Measurements from ENCODE around the gene GLG1.
"Not testable (repeated sequence)": the region's sequence is repeated elsewhere in the genome, so short reads cannot be mapped to it uniquely, and the experiment has no call there.

The GLG1 gene

DNA sequence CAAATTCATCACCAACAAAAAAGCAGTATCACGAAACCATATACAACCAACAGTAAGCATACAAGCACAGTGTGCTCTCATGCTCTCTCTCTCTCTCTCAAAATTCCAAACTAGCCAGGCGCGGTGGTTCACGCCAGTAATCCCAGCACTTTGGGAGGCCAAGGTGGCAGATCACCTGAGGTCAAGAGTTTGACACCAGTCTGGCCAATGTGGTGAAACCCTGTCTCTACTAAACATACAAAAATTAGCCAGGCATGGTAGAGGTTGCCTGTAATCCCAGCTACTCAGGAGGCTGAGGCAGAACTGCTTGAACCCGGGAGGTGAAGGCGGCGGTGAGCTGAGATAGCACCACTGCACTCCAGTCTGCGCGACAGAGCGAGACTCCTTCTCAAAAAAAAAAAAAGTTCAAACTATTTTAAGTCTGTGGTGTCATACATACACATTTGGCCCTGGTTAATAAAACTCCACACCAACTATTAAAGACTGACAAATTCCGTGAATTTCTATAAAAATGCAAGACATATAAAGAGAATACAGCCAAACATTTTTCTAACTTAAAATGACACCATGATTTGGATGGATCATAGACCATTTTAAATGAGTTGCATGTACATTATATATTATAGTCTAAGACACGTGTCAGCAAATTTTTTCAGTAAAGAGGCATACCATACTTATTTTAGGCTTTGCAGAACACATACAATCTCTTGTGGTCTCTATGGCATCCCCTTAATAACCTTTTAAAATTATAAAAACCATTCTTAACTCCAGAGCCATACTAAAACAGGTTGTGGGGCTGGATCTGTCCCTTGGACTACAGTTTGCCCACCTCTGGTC, 30.9 kb downstream of the GLG1 start:
- no peak for DNase-seq (ENCODE audit: low read depth in 1 of 2, low spot score in 1 of 2)

DNA sequence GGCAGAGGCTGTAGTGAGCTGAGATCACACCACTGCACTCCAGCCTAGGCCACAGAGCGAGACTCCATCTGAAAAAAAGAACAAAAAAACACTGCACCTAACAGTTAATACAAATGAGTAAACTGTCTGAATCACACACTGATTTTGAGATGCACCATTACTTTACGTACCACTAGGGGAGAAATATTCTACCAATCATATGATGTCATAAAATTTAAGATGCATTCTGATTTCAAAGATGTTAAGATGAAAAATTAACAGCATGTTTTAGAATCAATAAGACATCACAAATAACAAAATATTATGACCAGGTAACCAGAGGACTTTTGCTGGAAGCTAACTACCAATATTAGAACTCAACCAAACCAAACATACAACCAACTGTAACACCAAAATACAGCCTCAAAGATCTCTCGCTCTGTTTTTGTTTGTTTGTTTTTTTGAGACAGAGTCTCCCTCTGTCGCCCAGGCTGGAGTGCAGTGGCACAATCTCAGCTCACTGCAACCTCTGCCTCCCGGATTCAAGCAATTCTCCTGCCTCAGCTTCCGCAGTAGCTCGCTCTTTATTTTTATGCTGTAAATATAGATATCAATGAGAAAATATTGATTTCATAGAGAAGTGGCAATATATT, 31.6 kb downstream of the GLG1 start:
- no peak for DNase-seq (ENCODE audit: low read depth in 1 of 2, low spot score in 1 of 2)

DNA sequence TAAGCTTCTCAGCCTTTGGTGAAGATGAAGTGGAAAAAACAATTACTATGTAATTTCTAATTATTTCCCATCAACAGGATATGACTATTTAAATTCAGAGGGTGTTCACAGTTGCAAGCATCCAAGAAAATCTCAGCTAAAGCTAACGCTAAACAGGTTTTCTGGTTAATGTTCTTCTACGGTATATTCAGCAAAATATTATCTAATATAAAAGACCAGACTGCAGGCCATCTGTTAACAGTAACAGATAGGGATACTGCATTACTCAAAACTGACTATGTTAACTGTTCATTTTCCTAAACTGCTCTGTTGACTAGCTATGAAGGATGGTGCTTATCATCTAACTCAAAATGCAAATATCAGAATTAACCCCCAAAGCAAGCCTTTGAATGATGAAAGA, 32.8 kb downstream of the GLG1 start:
- DNase-seq (ENCODE audit: low read depth in 1 of 2, low spot score in 1 of 2): no peak

DNA sequence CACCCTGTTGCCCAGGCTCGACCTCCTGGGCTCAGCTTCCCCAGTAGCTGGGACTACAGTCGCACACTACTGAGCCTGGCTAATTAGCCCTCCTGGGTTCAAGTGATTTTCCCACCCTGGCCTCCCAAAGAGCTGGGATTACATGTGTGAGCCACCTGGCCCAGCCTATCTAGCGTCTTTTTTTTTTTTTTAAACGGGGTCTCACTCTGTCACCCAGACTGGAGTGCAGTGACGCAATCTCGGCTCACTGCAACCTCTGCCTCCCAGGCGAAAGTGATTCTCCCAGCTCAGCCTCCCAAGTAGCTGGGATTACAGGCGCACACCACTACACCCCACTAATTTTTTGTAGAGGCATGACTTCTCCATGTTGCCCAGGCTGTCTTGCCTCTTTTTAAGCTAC, 33.3 kb downstream of the GLG1 start:
- DNase-seq (ENCODE audit: low read depth in 1 of 2, low spot score in 1 of 2): no peak

DNA sequence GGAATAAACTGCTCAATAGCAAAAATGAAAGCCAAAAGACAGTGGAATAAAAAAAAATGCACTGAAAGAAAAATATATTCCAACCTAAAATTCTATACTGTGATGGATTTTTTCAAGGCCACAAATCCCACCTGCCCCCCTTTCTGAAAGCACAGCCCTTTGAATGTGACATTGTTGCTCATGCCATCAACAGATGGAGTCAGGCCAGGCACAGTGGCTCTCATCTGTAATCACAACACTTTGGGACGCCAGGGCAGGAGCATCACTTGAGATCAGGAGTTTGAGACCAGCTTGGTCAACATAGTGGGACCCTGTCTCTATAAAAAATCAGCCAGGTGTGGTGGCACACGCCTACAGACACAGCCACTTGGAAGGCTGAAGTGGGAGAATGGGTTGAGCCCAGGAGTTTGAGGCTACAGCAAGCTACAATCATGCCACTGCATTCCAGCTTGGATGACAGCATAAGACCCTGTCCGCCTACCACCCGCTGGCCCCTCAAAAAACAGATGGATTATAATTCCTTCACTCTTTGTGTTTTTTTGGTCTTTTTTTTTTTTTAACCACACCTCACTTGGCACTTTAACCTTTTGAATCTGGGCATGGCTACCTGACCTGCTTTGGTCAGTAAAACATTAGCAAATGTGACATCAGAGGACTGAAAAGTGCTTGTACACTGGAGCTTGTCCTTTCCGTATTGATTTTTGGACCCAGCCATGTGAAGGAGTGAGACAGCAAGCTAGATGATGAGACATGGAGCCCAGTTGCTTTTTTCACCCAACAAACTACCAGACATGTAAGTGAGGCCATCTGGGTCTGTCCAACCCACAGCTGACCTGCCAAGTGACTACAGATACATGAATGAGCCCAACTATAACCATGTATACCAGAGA, 36.3 kb downstream of the GLG1 start:
- DNase-seq (ENCODE audit: low read depth in 1 of 2, low spot score in 1 of 2): no peak

DNA sequence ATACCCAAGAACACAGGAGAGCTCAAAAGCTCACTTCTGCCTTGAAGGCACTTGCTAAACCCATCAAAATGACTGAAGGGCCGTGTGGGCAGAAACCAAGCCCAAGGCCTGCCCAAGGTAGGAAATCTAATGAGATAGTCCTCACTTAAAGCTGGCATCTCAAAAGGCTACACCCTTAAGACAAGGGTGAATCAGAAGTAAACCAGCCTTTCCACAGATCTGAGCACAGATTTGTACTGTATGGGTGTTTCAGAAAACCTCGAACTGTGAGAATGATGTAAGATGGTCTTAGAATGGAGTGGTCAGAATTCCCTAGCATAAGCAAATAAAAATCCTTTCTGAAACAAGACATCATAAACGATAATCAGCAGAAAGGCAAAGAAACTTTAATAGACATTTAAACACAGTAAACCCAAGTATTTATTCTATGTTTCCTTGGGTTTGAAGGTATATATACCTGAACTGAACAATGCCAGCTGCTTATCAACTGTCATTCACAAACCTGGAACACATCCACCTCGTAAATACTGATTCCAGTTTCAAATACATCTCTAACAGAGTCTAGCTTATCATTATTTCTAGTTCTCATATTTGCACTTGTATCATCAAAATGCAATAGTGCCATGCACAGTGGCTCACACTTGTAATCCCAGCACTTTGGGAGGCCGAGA, 37.8 kb downstream of the GLG1 start:
- no peak for DNase-seq (ENCODE audit: low read depth in 1 of 2, low spot score in 1 of 2)

DNA sequence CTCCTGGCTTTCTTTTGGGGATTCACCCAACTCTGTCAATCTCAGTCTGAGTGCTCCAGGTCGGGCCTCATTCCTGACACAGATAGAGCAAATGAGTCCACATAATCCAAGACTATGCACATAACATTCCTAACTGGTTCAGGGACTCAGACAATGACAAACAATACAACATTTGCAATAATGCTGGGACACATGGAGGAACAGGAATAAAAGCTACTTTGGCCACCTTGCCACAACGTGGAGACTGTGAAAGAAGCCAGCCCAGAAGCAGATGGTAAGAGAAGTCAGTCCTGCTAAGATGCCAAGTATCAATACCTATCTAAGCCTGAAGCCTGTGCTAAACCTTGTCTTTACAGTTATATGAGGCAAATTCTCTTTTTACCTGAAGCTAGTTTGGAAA, 39.0 kb downstream of the GLG1 start:
- no peak for DNase-seq (ENCODE audit: low read depth in 1 of 2, low spot score in 1 of 2)

DNA sequence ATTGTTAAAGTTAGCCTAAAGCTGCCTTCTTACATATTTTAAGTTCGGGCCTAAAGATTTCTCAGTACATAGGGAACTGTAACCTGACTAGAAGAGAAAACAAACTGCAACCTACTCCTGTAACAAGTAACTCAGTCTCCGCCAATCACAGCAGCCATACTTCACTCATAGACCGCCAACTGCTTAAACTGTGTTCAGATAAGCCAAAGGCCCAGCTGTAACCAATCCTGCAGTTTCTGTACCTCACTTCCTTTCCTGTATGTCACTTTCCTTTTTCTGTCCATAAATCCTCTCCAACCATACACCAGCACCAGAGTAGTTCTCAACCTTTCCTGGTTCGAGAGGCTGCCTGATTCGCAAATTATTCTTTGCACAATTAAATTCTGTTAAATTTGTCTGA, 41.5 kb downstream of the GLG1 start:
- no peak for DNase-seq (ENCODE audit: low read depth in 1 of 2, low spot score in 1 of 2)

DNA sequence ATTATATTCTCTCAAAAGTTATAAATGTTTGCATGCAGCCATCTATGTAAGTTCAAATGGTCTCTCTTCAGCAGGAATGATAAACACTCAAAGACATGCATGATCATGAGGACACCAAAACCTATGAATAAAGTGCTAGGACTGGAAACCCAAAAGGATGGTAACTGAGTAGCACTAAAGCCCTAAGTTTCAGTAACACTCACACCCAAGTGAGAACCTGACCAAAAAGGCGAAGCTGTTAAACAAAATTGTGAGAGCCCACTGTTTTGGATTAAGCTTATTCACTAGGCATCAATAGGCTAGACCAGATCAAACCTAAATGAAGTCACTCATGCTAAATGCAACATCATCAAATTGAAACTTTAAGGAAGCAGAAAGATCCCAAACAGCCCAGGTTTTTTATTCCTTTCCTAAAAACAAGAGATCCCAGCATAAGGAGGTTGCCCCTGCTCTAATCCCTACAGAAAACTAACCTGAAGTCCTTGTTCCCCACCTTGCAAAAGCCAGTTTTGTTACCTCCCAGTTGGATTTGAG, 42.4 kb downstream of the GLG1 start:
- DNase-seq (ENCODE audit: low read depth in 1 of 2, low spot score in 1 of 2): no peak

DNA sequence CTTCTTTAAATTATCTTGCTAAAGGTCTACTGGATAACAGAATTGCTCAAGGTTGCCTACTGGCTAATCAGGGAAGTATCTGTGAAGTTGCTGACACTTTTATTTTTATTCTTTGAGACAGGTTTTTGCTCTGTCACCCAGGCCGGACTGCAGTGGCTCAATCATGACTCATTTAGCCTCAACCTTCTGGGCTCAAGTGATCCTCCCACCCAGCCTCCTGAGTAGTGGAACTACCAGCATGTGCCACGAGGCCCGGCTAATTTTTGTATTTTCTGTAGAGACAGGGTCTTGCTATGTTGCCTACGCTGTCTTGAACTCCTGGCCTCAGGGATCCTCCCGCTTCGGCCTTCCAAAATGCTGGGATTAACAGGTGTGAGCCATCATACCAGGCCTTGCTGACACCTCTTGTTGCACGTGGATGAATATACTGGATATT, 43.1 kb downstream of the GLG1 start:
- DNase-seq (ENCODE audit: low read depth in 1 of 2, low spot score in 1 of 2): no peak

DNA sequence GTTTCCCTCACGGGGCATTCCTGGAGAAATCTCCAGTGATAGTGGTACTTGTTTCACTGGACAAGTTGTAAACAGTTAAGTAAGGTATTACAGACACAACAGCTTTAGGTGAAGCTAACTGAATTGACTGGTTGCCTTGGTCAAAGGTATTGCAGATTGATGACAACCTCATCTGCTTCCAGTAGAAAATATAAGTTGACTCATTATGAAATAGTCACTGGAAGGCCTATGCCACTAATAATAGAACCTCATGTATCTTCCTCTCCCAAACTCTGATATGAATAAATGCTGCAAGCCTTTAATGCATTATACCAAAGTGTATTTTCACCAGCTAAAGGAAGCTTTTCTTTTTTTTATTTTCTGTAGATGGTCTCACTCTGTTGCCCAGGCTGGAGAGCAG, 44.8 kb downstream of the GLG1 start:
- DNase-seq (ENCODE audit: low read depth in 1 of 2, low spot score in 1 of 2): no peak

DNA sequence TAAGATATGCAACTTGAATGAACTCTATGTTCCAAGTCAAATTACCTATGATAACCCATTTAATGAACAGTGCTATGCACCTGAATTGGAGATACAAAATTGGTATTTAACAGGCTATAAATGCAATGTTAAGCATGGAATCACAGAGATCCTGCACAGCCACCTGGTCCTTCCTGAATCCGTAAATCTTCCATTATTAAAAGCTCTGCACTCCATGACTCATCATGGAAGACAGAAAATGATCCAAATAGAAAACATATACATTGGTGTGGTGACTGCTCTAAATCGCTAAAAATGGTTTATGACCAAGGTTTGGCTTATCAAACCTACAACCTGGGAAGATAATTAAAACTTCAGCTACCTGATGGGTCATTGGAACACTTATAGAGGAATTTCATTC, 45.3 kb downstream of the GLG1 start:
- DNase-seq (ENCODE audit: low read depth in 1 of 2, low spot score in 1 of 2): no peak

DNA sequence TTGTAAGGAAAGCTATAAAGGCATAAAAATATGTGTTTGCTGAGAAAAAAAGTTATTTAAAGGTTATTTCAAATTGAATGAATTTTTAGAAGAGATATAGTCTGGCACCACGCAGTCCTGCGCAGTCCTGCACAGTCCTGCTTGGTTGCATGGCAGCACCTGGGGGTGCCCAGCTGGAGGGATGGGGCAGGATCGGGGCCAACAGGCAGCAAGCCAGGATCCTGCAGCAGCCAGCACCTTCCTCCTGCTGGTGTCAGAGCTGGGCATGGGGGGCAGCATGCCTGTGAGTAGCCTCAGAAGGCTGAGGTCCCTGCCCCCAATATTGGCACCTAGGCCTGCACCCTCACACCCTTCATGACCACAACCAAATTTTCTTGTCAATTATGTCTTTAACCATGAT, 46.0 kb downstream of the GLG1 start:
- no peak for DNase-seq (ENCODE audit: low read depth in 1 of 2, low spot score in 1 of 2)

DNA sequence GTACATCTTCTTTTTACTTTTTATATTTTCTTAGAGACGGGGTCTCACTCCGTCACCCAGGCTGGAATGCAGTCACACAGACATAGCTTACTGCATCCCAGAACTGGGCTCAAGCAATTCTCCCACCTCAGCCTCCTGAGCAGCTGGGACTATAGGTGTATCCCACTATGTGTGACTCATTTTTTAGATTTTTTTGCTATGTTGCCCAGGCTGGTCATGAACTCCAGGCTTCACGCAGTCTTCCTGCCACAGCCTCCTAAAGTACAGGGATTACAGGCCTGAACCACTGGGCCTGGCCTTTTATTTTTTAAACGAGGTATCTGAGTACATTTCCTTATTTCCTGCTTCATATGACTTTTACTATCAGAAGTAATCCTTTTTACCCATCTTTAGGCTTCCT, 48.0 kb downstream of the GLG1 start:
- no peak for DNase-seq (ENCODE audit: low read depth in 1 of 2, low spot score in 1 of 2)

DNA sequence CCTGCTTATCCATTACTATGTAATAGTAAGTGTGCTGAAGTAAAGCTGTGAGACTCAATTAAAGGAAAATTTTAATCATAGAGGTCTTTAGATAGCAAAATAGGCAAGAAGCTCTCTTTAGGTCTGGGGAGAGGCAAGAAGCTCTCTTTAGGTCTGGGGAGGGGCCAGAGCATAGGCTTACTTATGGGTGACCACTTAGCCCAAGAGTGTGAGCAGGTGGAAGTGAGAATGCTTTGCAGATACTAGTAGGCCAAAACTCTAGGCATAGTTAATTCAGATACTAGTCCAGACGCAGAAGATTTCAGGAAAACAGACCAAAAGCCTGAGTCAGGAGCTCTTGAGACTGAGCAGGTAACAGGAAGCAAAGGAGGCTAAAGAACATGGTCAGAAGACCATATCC, 49.6 kb downstream of the GLG1 start:
- no peak for DNase-seq (ENCODE audit: low read depth in 1 of 2, low spot score in 1 of 2)

DNA sequence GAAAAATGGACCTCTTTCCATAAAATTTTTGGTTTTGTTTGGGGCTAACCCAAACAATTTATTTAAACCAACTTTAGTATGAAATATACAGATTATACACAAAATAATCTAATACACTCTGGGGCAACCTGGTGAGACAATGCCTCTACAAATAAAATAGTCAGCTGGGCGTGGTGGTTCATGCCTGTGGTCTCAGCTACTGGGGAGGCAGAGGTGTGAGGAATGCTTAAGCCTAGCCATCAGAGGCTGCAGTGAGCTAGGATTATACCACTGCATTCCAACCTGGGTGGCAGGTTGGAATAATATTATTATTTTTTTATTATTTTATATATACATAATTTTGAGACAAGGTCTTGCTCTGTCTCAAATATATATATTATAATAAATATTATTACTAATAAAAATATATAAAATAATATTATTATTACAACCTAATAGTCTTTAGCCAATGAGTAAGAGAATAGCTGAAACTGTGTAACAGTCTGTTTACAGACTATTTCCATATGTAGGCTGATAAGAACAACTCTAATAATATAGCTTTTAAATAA, 50.5 kb downstream of the GLG1 start:
- no peak for DNase-seq (ENCODE audit: low read depth in 1 of 2, low spot score in 1 of 2)

DNA sequence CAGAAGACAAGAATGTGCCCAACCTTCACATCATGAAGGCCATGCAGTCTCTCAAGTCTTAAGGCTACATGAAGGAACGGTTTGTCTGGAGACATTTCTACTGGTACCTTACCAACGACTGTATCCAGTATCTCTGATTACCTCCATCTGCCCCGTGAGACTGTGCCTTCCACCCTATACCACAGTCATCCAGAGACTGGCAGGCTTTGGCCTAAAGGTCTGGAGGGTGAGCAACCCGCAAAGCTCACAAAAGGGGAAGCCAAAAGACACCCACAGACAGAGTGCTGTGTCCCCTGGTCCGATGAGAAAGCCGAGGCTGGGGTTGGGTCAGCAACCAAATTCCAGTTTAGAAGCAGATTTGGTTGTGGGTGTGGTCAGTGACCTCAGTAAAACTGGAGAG, 54.6 kb downstream of the GLG1 start:
- DNase-seq (ENCODE audit: low read depth in 1 of 2, low spot score in 1 of 2): not testable (repeated sequence)

DNA sequence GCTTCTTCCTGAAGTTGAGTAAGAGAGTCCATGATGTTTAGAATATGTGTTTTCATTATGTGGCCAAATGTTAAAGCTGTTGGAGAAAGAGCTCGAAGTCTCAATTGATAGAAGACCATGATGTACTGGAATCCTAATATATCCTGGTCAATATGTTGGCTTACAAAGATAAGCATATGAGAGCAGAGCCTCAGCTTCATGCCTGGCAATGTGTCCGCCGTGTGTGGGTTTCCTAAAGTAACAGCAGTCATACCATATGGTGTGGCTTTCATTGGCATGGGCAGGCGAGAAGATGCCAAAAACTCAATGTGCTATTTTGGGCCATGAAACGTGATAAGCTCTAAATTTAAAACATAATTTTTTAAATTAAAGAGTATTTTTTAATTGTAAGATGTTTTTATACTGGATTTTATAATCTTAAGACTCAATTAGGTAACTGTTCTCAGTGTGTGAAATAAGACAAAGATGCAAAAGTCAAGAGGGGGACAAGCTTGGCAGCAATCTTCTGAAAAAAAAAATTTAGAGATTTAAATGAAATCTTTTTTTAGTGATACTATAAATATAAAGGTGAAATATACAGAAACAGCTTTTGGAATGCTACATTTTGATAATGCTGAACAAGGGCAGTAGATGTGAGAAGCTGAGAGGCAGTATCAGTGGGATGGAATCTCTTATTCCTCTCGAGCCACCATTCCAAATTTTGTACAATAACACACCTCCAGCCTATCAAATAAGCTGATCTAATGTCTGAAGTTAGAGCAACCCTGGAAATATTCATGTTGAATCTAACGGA, 56.5 kb downstream of the GLG1 start:
- DNase-seq (ENCODE audit: low read depth in 1 of 2, low spot score in 1 of 2): not testable (repeated sequence)

DNA sequence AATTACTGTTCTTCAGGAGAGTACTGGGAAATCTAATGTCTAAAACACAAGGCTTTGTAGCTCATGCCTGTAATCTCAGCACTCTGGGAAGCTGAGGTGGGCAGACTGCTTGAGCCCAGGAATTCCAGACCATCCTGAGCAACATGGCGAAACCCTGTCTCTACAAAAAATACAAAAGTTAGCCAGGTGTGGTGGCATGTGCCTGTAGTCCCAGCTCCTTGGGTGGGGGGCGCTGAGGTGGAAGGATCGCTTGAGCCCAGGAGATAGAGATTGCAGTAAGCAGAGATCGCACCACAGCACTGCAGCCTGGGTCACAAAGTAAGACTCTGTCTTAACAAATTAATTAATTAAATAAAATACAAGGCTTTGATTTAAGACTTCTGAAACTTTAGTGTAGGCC, 60.8 kb downstream of the GLG1 start:
- DNase-seq (ENCODE audit: low read depth in 1 of 2, low spot score in 1 of 2): not testable (repeated sequence)
